WTC11 (cell line): ENCODE data around the gene ERBB4. TPM values are rescaled to one million over a fixed set of nuclear protein-coding genes. Genes with fewer than 3 reads are reported as not detected.

Experiments used
- ATAC-seq: fragments of 200-7000 bp; cut with Tn5 transposase; 2 replicates; pipeline ENCODE4 v1.10.0; 2021; ENCODE audit warnings: mild to moderate bottlenecking, moderate library complexity
- CTCF ChIA-PET: fragments of 300-600 bp; sonication (Branson Sonifier 250); formaldehyde crosslinking; loops from one replicate; lab custom pipeline; 2021; ENCODE audit warnings: antibody characterized with exemption; lab: Charles Lee
- POLR2A ChIA-PET: fragments of 350-600 bp; sonication (Branson Sonifier 250); formaldehyde crosslinking; loops from one replicate; lab custom pipeline; 2021; ENCODE audit warnings: antibody characterized with exemption; lab: Charles Lee
- DNase-seq: peaks from one replicate; pipeline ENCODE4 v3.0.0; 2021; ENCODE audit warnings: low spot score
- H3K27ac Mint-ChIP-seq: 2 replicates; pipeline ENCODE4 v1.8.0; 2021; ENCODE audit warnings: mixed read lengths
- H3K27me3 Mint-ChIP-seq: 2 replicates; pipeline ENCODE4 v1.8.0; 2021; ENCODE audit warnings: low read depth, mild to moderate bottlenecking, moderate library complexity, mixed read lengths
- H3K36me3 Mint-ChIP-seq: 2 replicates; pipeline ENCODE4 v1.8.0; 2021; ENCODE audit warnings: mixed read lengths
- H3K4me1 Mint-ChIP-seq: 2 replicates; pipeline ENCODE4 v1.8.0; 2022; ENCODE audit warnings: mixed read lengths
- H3K4me3 Mint-ChIP-seq: 2 replicates; pipeline ENCODE4 v1.8.0; 2021; ENCODE audit warnings: mild to moderate bottlenecking, moderate library complexity, mixed read lengths
- H3K9me3 Mint-ChIP-seq: 2 replicates; pipeline ENCODE4 v1.8.0; 2021; ENCODE audit warnings: mixed read lengths
- ATF2 ChIP-seq: sonication (generic); formaldehyde crosslinking; IDR thresholded peaks from 2 replicates; pipeline ENCODE4 v1.8.1; 2022; ENCODE audit warnings: low read depth, missing genetic modification reagents, borderline replicate concordance
- ATF3 ChIP-seq: sonication (generic); formaldehyde crosslinking; conservative IDR thresholded peaks from 2 replicates; pipeline ENCODE4 v1.8.1; 2022; ENCODE audit warnings: mild to moderate bottlenecking, missing genetic modification reagents
- CBFB ChIP-seq: sonication (generic); formaldehyde crosslinking; IDR thresholded peaks from 2 replicates; pipeline ENCODE4 v1.8.1; 2022; ENCODE audit warnings: mild to moderate bottlenecking, low read depth, missing genetic modification reagents
- EMX1 ChIP-seq: fragments of 250-450 bp; sonication (Bioruptor Pico); IDR thresholded peaks from 2 replicates; pipeline ENCODE4 v1.8.0; 2021; ENCODE audit warnings: mild to moderate bottlenecking
- ESRRA ChIP-seq: sonication (generic); formaldehyde crosslinking; IDR thresholded peaks from 2 replicates; pipeline ENCODE4 v1.8.1; 2022; ENCODE audit warnings: mild to moderate bottlenecking, missing genetic modification reagents, borderline replicate concordance
- FOXK1 ChIP-seq: sonication (generic); formaldehyde crosslinking; IDR thresholded peaks from 2 replicates; pipeline ENCODE4 v1.8.0; 2022; ENCODE audit warnings: mild to moderate bottlenecking, moderate library complexity, missing genetic modification reagents
- GABPB1 ChIP-seq: sonication (generic); formaldehyde crosslinking; IDR thresholded peaks from 2 replicates; pipeline ENCODE4 v1.8.1; 2023; ENCODE audit warnings: mild to moderate bottlenecking, missing genetic modification reagents
- GTF2I ChIP-seq: fragments of 250-450 bp; sonication (Bioruptor Pico); conservative IDR thresholded peaks from 2 replicates; pipeline ENCODE4 v1.4.0; 2021; ENCODE audit warnings: mild to moderate bottlenecking
- NFATC4 ChIP-seq: fragments of 250-450 bp; sonication (Bioruptor Pico); IDR thresholded peaks from 2 replicates; pipeline ENCODE4 v1.9.0; 2021; ENCODE audit warnings: mild to moderate bottlenecking
- NR3C1 ChIP-seq: sonication (generic); formaldehyde crosslinking; conservative IDR thresholded peaks from 2 replicates; pipeline ENCODE4 v1.8.1; 2023; ENCODE audit warnings: low read depth, mild to moderate bottlenecking, missing genetic modification reagents
- SP1 ChIP-seq: sonication (generic); formaldehyde crosslinking; conservative IDR thresholded peaks from 2 replicates; pipeline ENCODE4 v1.8.1; 2022; ENCODE audit warnings: missing genetic modification reagents
- ZNF263 ChIP-seq: sonication (generic); formaldehyde crosslinking; IDR thresholded peaks from 2 replicates; pipeline ENCODE4 v1.8.1; 2022; ENCODE audit warnings: low read depth, mild to moderate bottlenecking, moderate library complexity, missing genetic modification reagents
- ZNF416 ChIP-seq: fragments of 250-450 bp; sonication (Bioruptor Pico); IDR thresholded peaks from 2 replicates; pipeline ENCODE4 v1.9.0; 2021; ENCODE audit warnings: mild to moderate bottlenecking, inconsistent platforms
- ZNF423 ChIP-seq: fragments of 250-450 bp; sonication (Bioruptor Pico); IDR thresholded peaks from 2 replicates; pipeline ENCODE4 v2.1.2; 2022; ENCODE audit warnings: mild to moderate bottlenecking, moderate library complexity
- ZNF671 ChIP-seq: fragments of 250-450 bp; sonication (Bioruptor Pico); IDR thresholded peaks from 2 replicates; pipeline ENCODE4 v1.8.0; 2021; ENCODE audit warnings: mild to moderate bottlenecking
- total RNA-seq: library from RNA; stranded (reverse); gene quantifications from 3 replicates; pipeline ENCODE4 v1.2.3, GENCODE V29; 2021
- TF ChIP-seq, protein P1 (sequence below): sonication (generic); formaldehyde crosslinking; IDR thresholded peaks from 2 replicates; pipeline ENCODE4 v1.8.0; 2023; ENCODE audit warnings: missing genetic modification reagents, mild to moderate bottlenecking, borderline replicate concordance
- TF ChIP-seq, protein P2 (sequence below): sonication (generic); formaldehyde crosslinking; IDR thresholded peaks from 2 replicates; pipeline ENCODE4 v1.8.1; 2022; ENCODE audit warnings: mild to moderate bottlenecking, missing genetic modification reagents, moderate library complexity, borderline replicate concordance
- TF ChIP-seq, protein P3 (sequence below): sonication (generic); formaldehyde crosslinking; IDR thresholded peaks from 2 replicates; pipeline ENCODE4 v1.8.0; 2022; ENCODE audit warnings: mild to moderate bottlenecking, missing genetic modification reagents
- TF ChIP-seq, protein P4 (sequence below): fragments of 250-450 bp; sonication (Bioruptor Pico); IDR thresholded peaks from 2 replicates; pipeline ENCODE4 v1.8.0; 2021; ENCODE audit warnings: mild to moderate bottlenecking

ERBB4 gene
- total RNA-seq, 1 experiment from 2014 or later = 1.6 TPM

DNA sequence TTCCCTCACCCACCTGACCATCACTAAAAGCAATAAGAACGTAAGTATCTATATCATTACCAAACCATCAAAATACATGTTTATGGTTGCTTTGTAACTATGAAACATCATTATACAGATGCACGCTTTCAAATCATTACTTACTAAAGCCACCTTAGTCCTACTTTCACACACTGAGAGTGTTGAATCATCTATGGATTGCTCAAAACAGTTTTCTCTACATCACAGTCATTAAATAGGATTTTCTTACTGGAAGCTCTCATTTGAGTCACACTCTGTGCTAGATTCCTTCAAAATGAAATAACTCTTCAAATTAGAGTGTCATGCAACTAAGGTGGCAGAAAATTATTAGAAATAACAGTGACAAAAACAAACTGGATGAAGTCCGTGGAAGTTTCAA, 1103.8 kb downstream of the ERBB4 start (continued):
- TF ChIP-seq, protein P1, sequence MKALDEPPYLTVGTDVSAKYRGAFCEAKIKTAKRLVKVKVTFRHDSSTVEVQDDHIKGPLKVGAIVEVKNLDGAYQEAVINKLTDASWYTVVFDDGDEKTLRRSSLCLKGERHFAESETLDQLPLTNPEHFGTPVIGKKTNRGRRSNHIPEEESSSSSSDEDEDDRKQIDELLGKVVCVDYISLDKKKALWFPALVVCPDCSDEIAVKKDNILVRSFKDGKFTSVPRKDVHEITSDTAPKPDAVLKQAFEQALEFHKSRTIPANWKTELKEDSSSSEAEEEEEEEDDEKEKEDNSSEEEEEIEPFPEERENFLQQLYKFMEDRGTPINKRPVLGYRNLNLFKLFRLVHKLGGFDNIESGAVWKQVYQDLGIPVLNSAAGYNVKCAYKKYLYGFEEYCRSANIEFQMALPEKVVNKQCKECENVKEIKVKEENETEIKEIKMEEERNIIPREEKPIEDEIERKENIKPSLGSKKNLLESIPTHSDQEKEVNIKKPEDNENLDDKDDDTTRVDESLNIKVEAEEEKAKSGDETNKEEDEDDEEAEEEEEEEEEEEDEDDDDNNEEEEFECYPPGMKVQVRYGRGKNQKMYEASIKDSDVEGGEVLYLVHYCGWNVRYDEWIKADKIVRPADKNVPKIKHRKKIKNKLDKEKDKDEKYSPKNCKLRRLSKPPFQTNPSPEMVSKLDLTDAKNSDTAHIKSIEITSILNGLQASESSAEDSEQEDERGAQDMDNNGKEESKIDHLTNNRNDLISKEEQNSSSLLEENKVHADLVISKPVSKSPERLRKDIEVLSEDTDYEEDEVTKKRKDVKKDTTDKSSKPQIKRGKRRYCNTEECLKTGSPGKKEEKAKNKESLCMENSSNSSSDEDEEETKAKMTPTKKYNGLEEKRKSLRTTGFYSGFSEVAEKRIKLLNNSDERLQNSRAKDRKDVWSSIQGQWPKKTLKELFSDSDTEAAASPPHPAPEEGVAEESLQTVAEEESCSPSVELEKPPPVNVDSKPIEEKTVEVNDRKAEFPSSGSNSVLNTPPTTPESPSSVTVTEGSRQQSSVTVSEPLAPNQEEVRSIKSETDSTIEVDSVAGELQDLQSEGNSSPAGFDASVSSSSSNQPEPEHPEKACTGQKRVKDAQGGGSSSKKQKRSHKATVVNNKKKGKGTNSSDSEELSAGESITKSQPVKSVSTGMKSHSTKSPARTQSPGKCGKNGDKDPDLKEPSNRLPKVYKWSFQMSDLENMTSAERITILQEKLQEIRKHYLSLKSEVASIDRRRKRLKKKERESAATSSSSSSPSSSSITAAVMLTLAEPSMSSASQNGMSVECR = no peak
- TF ChIP-seq ZNF671 = no peak
- TF ChIP-seq, all 79 proteins: peak for 0

DNA sequence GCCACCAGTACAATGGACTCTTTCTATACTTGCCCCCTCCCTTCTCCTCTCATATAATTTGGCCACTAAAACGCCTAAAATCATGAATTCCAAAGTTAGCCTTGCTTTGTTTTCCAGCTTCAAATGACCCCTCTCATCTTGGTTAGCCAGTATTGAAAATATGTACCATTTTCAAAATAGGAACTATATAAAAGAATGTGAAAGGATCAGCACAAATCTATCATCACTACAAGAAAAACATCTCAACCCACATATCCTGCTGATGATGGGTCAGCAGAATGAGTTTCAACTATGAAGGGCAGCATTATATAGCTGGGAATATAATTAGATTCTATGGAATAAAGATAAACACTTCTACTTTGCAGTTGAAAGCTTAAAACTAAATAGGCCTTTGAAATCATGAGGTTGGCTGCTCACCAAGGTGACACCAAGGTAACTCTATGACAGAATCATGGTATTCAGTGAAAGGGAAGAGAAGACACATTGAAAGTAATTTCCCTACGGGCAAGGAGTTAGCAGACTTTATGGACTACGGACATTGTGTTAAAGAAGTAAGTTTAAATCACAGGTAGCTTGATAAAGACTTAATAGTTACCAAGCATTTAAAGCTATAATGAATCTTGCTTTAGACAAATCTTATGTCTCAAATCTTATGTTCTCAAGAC, 1109.2 kb downstream of the ERBB4 start:
- ChIA-PET POLR2A (no interaction called here), CTCF (no interaction called here)

DNA sequence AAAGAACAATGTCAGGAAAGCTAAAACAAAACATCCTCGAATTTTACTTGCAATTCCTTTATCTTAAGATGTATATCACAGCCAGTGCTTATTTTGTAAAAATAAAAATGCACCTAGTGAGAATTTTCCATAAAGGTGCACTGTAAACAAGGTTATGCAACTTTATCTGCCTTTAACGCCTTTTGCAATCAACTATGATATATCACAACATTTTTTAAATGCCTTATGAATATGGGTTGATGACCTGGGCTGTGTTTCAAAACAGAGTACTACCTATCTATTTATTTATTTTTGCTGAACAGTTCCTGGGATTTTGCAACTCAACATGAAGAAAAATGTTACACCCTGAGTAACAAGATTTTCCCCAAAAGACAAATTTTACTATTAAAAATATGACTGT, 1112.4 kb downstream of the ERBB4 start:
- Mint-ChIP-seq H3K4me1 (no peaks in the 10 kb centered on the region), H3K27ac (no peak overlapping the region), H3K4me3 (no peak overlapping the region), H3K9me3 (no peaks in the 10 kb centered on the region), H3K36me3 (no peaks in the 10 kb centered on the region), H3K27me3 (no peaks in the 10 kb centered on the region)
- TF ChIP-seq ZNF416 (CRISPR knock-in tag) (no peak), FOXK1 (no peak), ZNF423 (CRISPR knock-in tag) (no peak), NR3C1 (CRISPR knock-in tag) (no peak)
- TF ChIP-seq, protein P2, sequence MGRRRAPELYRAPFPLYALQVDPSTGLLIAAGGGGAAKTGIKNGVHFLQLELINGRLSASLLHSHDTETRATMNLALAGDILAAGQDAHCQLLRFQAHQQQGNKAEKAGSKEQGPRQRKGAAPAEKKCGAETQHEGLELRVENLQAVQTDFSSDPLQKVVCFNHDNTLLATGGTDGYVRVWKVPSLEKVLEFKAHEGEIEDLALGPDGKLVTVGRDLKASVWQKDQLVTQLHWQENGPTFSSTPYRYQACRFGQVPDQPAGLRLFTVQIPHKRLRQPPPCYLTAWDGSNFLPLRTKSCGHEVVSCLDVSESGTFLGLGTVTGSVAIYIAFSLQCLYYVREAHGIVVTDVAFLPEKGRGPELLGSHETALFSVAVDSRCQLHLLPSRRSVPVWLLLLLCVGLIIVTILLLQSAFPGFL = no peak
- TF ChIP-seq, protein P3, sequence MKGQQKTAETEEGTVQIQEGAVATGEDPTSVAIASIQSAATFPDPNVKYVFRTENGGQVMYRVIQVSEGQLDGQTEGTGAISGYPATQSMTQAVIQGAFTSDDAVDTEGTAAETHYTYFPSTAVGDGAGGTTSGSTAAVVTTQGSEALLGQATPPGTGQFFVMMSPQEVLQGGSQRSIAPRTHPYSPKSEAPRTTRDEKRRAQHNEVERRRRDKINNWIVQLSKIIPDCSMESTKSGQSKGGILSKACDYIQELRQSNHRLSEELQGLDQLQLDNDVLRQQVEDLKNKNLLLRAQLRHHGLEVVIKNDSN = no peak
- CTCF ChIA-PET = no interaction called here
- DNase-seq (no peak), ATAC-seq (no peak)
- POLR2A ChIA-PET = no interaction called here

More for the DNA sequence above, 1109.2 kb downstream of the ERBB4 start:
- H3K4me1 Mint-ChIP-seq = no peaks in the 10 kb centered on the region
- peaks cover 4% of the 10 kb centered on the region for H3K9me3 Mint-ChIP-seq
- ATAC-seq (no peak), DNase-seq (no peak)
- H3K27ac Mint-ChIP-seq = no peak overlapping the region
- no peak overlapping the region for H3K4me3 Mint-ChIP-seq
- H3K36me3 Mint-ChIP-seq = no peaks in the 10 kb centered on the region
- no peaks in the 10 kb centered on the region for H3K27me3 Mint-ChIP-seq
- no peak for TF ChIP-seq FOXK1

GRCh38 chr2:211423018-211423417, 1115.6 kb downstream of the ERBB4 start:
- TF ChIP-seq, protein P4, sequence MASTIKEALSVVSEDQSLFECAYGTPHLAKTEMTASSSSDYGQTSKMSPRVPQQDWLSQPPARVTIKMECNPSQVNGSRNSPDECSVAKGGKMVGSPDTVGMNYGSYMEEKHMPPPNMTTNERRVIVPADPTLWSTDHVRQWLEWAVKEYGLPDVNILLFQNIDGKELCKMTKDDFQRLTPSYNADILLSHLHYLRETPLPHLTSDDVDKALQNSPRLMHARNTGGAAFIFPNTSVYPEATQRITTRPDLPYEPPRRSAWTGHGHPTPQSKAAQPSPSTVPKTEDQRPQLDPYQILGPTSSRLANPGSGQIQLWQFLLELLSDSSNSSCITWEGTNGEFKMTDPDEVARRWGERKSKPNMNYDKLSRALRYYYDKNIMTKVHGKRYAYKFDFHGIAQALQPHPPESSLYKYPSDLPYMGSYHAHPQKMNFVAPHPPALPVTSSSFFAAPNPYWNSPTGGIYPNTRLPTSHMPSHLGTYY (CRISPR knock-in tag) = no peak
- no peak for TF ChIP-seq CBFB (CRISPR knock-in tag)
- no peak for TF ChIP-seq GTF2I
- no peak for TF ChIP-seq ATF2 (CRISPR knock-in tag)
- no peak for TF ChIP-seq ZNF263 (CRISPR knock-in tag)
- no peak for TF ChIP-seq SP1
- no peak for TF ChIP-seq ATF3 (CRISPR knock-in tag)
- TF ChIP-seq EMX1 = no peak
- TF ChIP-seq GABPB1 = no peak
- no peak for TF ChIP-seq NFATC4 (CRISPR knock-in tag)
- no peak for TF ChIP-seq ESRRA (CRISPR knock-in tag)
- H3K4me3 Mint-ChIP-seq = no peak overlapping the region
- ChIA-PET POLR2A (no interaction called here), CTCF (no interaction called here)
- no peak overlapping the region for H3K27ac Mint-ChIP-seq
- DNase-seq (no peak), ATAC-seq (no peak)
- H3K36me3 Mint-ChIP-seq = no peaks in the 10 kb centered on the region
- no peaks in the 10 kb centered on the region for H3K9me3 Mint-ChIP-seq
- no peaks in the 10 kb centered on the region for H3K27me3 Mint-ChIP-seq
- H3K4me1 Mint-ChIP-seq = no peaks in the 10 kb centered on the region
